LoVo (cell line): ENCODE data around the gene TMUB1.

Experiments used
- DNase-seq: peaks from one replicate; pipeline ENCODE4 v3.0.0-alpha.2; 2016; ENCODE audit warnings: low spot score

Gene TMUB1

GRCh38 chr7:151068069-151068773 is 15.1 kb downstream of the TMUB1 start:
- DNase-seq = no peak

GRCh38 chr7:151066273-151066974 is 16.9 kb downstream of the TMUB1 start:
- no peak for DNase-seq

GRCh38 chr7:151065516-151065915 is 17.8 kb downstream of the TMUB1 start:
- no peak for DNase-seq

- DNase-seq = no peak
Observed at GRCh38 chr7:151064993-151065392, 18.3 kb downstream of the TMUB1 start.

GRCh38 chr7:151064454-151064853 is 18.8 kb downstream of the TMUB1 start:
- DNase-seq = no peak

- no peak for DNase-seq
Observed at GRCh38 chr7:151063212-151063561, 20.1 kb downstream of the TMUB1 start.

GRCh38 chr7:151062399-151063211 is 20.7 kb downstream of the TMUB1 start:
- DNase-seq = no peak

- no peak for DNase-seq
Observed at GRCh38 chr7:151062111-151062398, 21.2 kb downstream of the TMUB1 start.

GRCh38 chr7:151061213-151062110 is 21.8 kb downstream of the TMUB1 start:
- no peak for DNase-seq

GRCh38 chr7:151060416-151061212 is 22.7 kb downstream of the TMUB1 start:
- DNase-seq = no peak

GRCh38 chr7:151060113-151060415 is 23.2 kb downstream of the TMUB1 start:
- DNase-seq = no peak

- peak; percentile 77 for DNase-seq
Observed at GRCh38 chr7:151059367-151060112, 23.8 kb downstream of the TMUB1 start, which contains the start of gene SLC4A2. Gene SLC4A2 (plus strand): TSS chr7:151059589. CDS start chr7:151061988, 2,399 bp downstream.

GRCh38 chr7:151058781-151059366 is 24.4 kb downstream of the TMUB1 start:
- no peak for DNase-seq

GRCh38 chr7:151057989-151058780 is 25.1 kb downstream of the TMUB1 start:
- DNase-seq = peak; percentile 100

- DNase-seq = no peak
Observed at GRCh38 chr7:151057506-151057988, 25.7 kb downstream of the TMUB1 start, which contains the start of gene CDK5. Gene CDK5 (minus strand): TSS chr7:151057897. CDS start chr7:151057848, 49 bp downstream.

GRCh38 chr7:151056666-151057505 is 26.4 kb downstream of the TMUB1 start:
- DNase-seq = no peak

- DNase-seq = no peak
Observed at GRCh38 chr7:151056283-151056665, 27.0 kb downstream of the TMUB1 start.

- DNase-seq = no peak
Observed at GRCh38 chr7:151053751-151054150, 29.5 kb downstream of the TMUB1 start.
